GM18909 (cell line): ENCODE results near the gene NMS.
"Not testable (repeated sequence)": the region's sequence is repeated elsewhere in the genome, so short reads cannot be mapped to it uniquely, and the experiment has no call there.

ENCODE experiments used
- ATAC-seq: cut with Tn5 transposase; IDR thresholded peaks from one replicate; pipeline ENCODE4 v1.9.1; 2021; ENCODE audit warnings: mild to moderate bottlenecking; ENCODE audit not compliant: unreplicated experiment, poor library complexity

The NMS gene

GRCh38 chr2:100470182-100470581, at the start of gene NMS:
Gene NMS (plus strand): TSS chr2:100470482. CDS start chr2:100470489, 7 bp downstream.
- no peak for ATAC-seq

GRCh38 chr2:100422320-100423055, 47.8 kb upstream of the NMS start:
- no peak for ATAC-seq

- no peak for ATAC-seq
Measured at GRCh38 chr2:100423631-100424030, 46.7 kb upstream of the NMS start.

GRCh38 chr2:100424277-100424875, 45.9 kb upstream of the NMS start:
- no peak for ATAC-seq

GRCh38 chr2:100425107-100425506, 45.2 kb upstream of the NMS start:
- no peak for ATAC-seq

GRCh38 chr2:100425573-100426383, 44.5 kb upstream of the NMS start:
- no peak for ATAC-seq

- ATAC-seq, result no peak
Measured at GRCh38 chr2:100426384-100426720, 43.9 kb upstream of the NMS start.

- no peak for ATAC-seq
Measured at GRCh38 chr2:100427111-100427510, 43.2 kb upstream of the NMS start.

GRCh38 chr2:100427627-100428258, 42.5 kb upstream of the NMS start:
- ATAC-seq, result no peak

- ATAC-seq, result no peak
Measured at GRCh38 chr2:100429726-100430125, 40.6 kb upstream of the NMS start.

GRCh38 chr2:100437751-100438150, 32.5 kb upstream of the NMS start:
- no peak for ATAC-seq

- no peak for ATAC-seq
Measured at GRCh38 chr2:100446696-100447095, 23.6 kb upstream of the NMS start.

- no peak for ATAC-seq
Measured at GRCh38 chr2:100451092-100451491, 19.2 kb upstream of the NMS start.

- ATAC-seq, result no peak
Measured at GRCh38 chr2:100451734-100452133, 18.5 kb upstream of the NMS start.

GRCh38 chr2:100453853-100454252, 16.4 kb upstream of the NMS start:
- ATAC-seq, result no peak

- ATAC-seq, result not testable (repeated sequence)
Measured at GRCh38 chr2:100456357-100456756, 13.9 kb upstream of the NMS start.

GRCh38 chr2:100460904-100461530, 9.3 kb upstream of the NMS start:
- no peak for ATAC-seq

- no peak for ATAC-seq
Measured at GRCh38 chr2:100470898-100471514, 724 bp downstream of the NMS start.

- no peak for ATAC-seq
Measured at GRCh38 chr2:100476606-100477005, 6.3 kb downstream of the NMS start.

- no peak for ATAC-seq
Measured at GRCh38 chr2:100482741-100483140, 12.5 kb downstream of the NMS start.
